Measurements from ENCODE around the gene PAX3. TPM values are rescaled to one million over a fixed set of nuclear protein-coding genes. Genes with fewer than 3 reads are reported as not detected.

PAX3 gene
- total RNA-seq, 1 donor from 2014 or later: 4.6 TPM

DNA sequence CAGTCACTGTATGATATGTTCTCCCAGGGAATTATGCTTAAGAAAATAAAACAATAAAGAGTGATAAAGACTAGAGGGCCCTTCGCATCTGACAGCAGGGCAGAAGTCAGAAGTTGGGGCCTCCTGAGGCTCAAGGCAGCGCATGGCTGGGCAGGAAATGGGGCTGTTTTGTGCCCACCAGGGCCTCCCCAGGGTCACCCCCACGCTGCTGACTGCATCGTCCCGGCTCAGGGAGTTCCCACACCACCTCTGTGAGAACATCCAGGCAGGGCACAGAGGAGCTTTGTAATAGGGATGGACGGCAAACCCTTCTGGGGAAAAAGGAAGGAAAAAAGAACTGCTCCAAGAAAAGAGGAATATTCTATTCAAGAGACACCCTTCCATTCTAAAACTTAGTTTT is 41.2 kb downstream of the PAX3 start:
- Histone ChIP-seq H3K27me3 (peaks cover 80% of the 10 kb centered on the region), H3K36me3 (no peaks in the 10 kb centered on the region), H3F3A (ENCODE audit: low read depth) (peaks cover 38% of the 10 kb centered on the region), H3K9me3 (ENCODE audit: low read depth) (no peaks in the 10 kb centered on the region), H3K4me2 (peak overlapping the region; percentile 62), H3K4me3 (no peak overlapping the region), H3K79me2 (ENCODE audit: low read depth) (no peaks in the 10 kb centered on the region), H3K4me1 (peaks cover 42% of the 10 kb centered on the region), H2AFZ (replicated peaks) (no peak overlapping the region), H3K27ac (no peak overlapping the region), H3K9ac (no peak overlapping the region), H4K20me1 (ENCODE audit: low read depth) (peaks cover 19% of the 10 kb centered on the region)
- H3K27ac Mint-ChIP-seq: peak overlapping the region; percentile 96
- peak; percentile 31 for DNase-seq (ENCODE audit: low spot score)
- peaks cover 2% of the 10 kb centered on the region for H3K27me3 Mint-ChIP-seq (ENCODE audit: insufficient read depth, low read depth)
- H3K9me3 Mint-ChIP-seq: no peaks in the 10 kb centered on the region
- H3K36me3 Mint-ChIP-seq: peaks cover 22% of the 10 kb centered on the region
- no peak for TF ChIP-seq EZH2 (IDR thresholded peaks at IDR 0.05)
- TF ChIP-seq, protein P1, sequence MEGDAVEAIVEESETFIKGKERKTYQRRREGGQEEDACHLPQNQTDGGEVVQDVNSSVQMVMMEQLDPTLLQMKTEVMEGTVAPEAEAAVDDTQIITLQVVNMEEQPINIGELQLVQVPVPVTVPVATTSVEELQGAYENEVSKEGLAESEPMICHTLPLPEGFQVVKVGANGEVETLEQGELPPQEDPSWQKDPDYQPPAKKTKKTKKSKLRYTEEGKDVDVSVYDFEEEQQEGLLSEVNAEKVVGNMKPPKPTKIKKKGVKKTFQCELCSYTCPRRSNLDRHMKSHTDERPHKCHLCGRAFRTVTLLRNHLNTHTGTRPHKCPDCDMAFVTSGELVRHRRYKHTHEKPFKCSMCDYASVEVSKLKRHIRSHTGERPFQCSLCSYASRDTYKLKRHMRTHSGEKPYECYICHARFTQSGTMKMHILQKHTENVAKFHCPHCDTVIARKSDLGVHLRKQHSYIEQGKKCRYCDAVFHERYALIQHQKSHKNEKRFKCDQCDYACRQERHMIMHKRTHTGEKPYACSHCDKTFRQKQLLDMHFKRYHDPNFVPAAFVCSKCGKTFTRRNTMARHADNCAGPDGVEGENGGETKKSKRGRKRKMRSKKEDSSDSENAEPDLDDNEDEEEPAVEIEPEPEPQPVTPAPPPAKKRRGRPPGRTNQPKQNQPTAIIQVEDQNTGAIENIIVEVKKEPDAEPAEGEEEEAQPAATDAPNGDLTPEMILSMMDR (IDR thresholded peaks at IDR 0.05): no peak
- TF ChIP-seq EZH2phosphoT487 (IDR thresholded peaks at IDR 0.05): no peak
- H3K4me3 Mint-ChIP-seq: peak overlapping the region; percentile 30
- H3K4me1 Mint-ChIP-seq: peaks cover 83% of the 10 kb centered on the region

DNA sequence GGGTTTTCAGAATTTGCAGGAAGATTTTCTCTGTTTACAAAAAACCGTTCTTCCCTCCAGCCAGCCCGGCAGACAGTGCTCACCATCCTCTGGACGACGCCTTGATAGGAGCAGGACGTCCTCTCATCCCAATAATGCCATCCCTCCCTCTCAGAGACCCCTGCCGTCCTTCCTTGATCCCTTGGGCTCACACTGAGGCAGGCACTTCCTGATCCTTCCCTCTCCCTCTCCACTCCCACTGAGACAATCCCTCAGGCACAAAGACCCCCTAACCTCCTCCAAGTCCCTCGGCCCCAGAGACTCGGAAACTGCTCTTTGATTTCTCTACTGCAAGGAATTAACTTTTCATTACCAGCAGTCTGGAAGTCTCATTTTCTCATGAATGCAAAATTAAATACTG is 42.5 kb downstream of the PAX3 start:
- Histone ChIP-seq H3K27me3 (peaks cover 73% of the 10 kb centered on the region), H4K20me1 (ENCODE audit: low read depth) (peaks cover 19% of the 10 kb centered on the region), H3K27ac (no peak overlapping the region), H3K36me3 (no peaks in the 10 kb centered on the region), H2AFZ (replicated peaks) (no peak overlapping the region), H3F3A (ENCODE audit: low read depth) (peaks cover 38% of the 10 kb centered on the region), H3K79me2 (ENCODE audit: low read depth) (no peaks in the 10 kb centered on the region), H3K9ac (no peak overlapping the region), H3K9me3 (ENCODE audit: low read depth) (no peaks in the 10 kb centered on the region), H3K4me1 (peaks cover 44% of the 10 kb centered on the region), H3K4me2 (peak overlapping the region; percentile 62), H3K4me3 (no peak overlapping the region)
- peaks cover 29% of the 10 kb centered on the region for H3K36me3 Mint-ChIP-seq
- peaks cover 2% of the 10 kb centered on the region for H3K27me3 Mint-ChIP-seq (ENCODE audit: insufficient read depth, low read depth)
- H3K4me1 Mint-ChIP-seq: peaks cover 69% of the 10 kb centered on the region
- TF ChIP-seq EZH2 (IDR thresholded peaks at IDR 0.05): no peak
- TF ChIP-seq, protein P1 (IDR thresholded peaks at IDR 0.05): no peak
- TF ChIP-seq EZH2phosphoT487 (IDR thresholded peaks at IDR 0.05): no peak
- H3K27ac Mint-ChIP-seq: peak overlapping the region; percentile 96
- H3K9me3 Mint-ChIP-seq: peaks cover 2% of the 10 kb centered on the region
- peak overlapping the region; percentile 74 for H3K4me3 Mint-ChIP-seq
- peak; percentile 80 for DNase-seq (ENCODE audit: low spot score)

DNA sequence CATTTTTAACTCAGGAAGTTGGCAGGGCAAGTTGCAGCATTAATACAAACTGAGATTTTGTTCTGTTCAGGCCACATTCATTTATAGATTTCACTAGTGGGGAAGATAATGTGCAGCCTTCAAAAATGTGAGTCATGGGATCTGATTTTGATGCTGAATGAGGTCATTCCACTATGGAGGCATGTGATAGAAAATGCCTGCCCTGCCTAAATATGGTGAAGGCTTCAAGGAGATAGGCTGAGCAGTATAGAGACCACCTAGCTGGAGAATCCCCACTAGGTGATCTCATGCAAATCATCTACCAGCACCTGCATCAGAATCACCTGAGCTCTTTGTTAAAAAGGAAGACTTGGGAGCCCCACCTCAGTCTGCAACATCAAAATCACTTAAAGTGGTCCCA is 43.7 kb downstream of the PAX3 start:
- H3K79me2 ChIP-seq (ENCODE audit: low read depth): no peaks in the 10 kb centered on the region
- H3F3A ChIP-seq (ENCODE audit: low read depth): peaks cover 38% of the 10 kb centered on the region
- peaks cover 69% of the 10 kb centered on the region for H3K27me3 ChIP-seq
- no peak for DNase-seq (ENCODE audit: low spot score)
- H3K4me1 Mint-ChIP-seq: peaks cover 62% of the 10 kb centered on the region
- H3K9me3 ChIP-seq (ENCODE audit: low read depth): no peaks in the 10 kb centered on the region
- peaks cover 2% of the 10 kb centered on the region for H3K27me3 Mint-ChIP-seq (ENCODE audit: insufficient read depth, low read depth)
- peaks cover 44% of the 10 kb centered on the region for H3K4me1 ChIP-seq
- H3K27ac Mint-ChIP-seq: no peak overlapping the region
- H3K4me2 ChIP-seq: no peak overlapping the region
- peaks cover 36% of the 10 kb centered on the region for H3K36me3 Mint-ChIP-seq
- no peak overlapping the region for H3K9ac ChIP-seq
- H2AFZ ChIP-seq (replicated peaks): no peak overlapping the region
- H3K27ac ChIP-seq: no peak overlapping the region
- peaks cover 2% of the 10 kb centered on the region for H3K9me3 Mint-ChIP-seq
- no peak overlapping the region for H3K4me3 Mint-ChIP-seq
- peaks cover 19% of the 10 kb centered on the region for H4K20me1 ChIP-seq (ENCODE audit: low read depth)
- no peak overlapping the region for H3K4me3 ChIP-seq
- H3K36me3 ChIP-seq: no peaks in the 10 kb centered on the region
- no peak for TF ChIP-seq EZH2 (IDR thresholded peaks at IDR 0.05)
- peak; percentile 2 for TF ChIP-seq EZH2phosphoT487 (IDR thresholded peaks at IDR 0.05)

DNA sequence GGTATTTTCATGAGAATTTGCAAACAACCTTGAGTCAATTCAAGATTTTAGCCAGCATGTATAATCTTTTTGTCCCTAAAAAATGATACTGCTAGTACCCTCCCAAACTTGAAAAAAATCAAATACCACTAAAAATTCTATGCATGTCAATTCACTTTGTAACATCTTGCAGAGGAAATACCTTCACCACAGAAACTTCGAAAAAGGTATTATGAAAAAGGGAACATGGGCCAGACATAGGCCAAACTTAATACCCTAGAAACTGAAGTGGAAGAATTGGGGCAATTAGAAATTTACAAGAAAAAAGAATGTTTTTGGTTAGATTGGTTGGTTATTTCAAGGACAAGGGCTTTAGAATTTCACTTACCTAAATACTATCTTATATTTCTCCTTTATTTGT is 48.5 kb downstream of the PAX3 start:
- no peak overlapping the region for H3K4me2 ChIP-seq
- H4K20me1 ChIP-seq (ENCODE audit: low read depth): no peaks in the 10 kb centered on the region
- no peaks in the 10 kb centered on the region for H3K9me3 ChIP-seq (ENCODE audit: low read depth)
- H3F3A ChIP-seq (ENCODE audit: low read depth): peaks cover 13% of the 10 kb centered on the region
- no peak overlapping the region for H2AFZ ChIP-seq (replicated peaks)
- no peak overlapping the region for H3K27ac Mint-ChIP-seq
- H3K4me3 ChIP-seq: no peak overlapping the region
- DNase-seq (ENCODE audit: low spot score): no peak
- H3K79me2 ChIP-seq (ENCODE audit: low read depth): no peaks in the 10 kb centered on the region
- TF ChIP-seq, protein P1 (IDR thresholded peaks at IDR 0.05): no peak
- TF ChIP-seq EZH2phosphoT487 (IDR thresholded peaks at IDR 0.05): no peak
- TF ChIP-seq EZH2 (IDR thresholded peaks at IDR 0.05): no peak
- H3K4me3 Mint-ChIP-seq: no peak overlapping the region
- peaks cover 2% of the 10 kb centered on the region for H3K9me3 Mint-ChIP-seq
- peaks cover 51% of the 10 kb centered on the region for H3K4me1 Mint-ChIP-seq
- H3K27me3 ChIP-seq: peaks cover 62% of the 10 kb centered on the region
- no peaks in the 10 kb centered on the region for H3K36me3 ChIP-seq
- H3K36me3 Mint-ChIP-seq: peaks cover 36% of the 10 kb centered on the region
- H3K4me1 ChIP-seq: peaks cover 19% of the 10 kb centered on the region
- no peak overlapping the region for H3K9ac ChIP-seq
- H3K27me3 Mint-ChIP-seq (ENCODE audit: insufficient read depth, low read depth): peaks cover 2% of the 10 kb centered on the region
- no peak overlapping the region for H3K27ac ChIP-seq

Data from neural progenitor cell (in vitro differentiated cells).